ENCODE results near the gene ADGRB2.
"Not testable (repeated sequence)": the region's sequence is repeated elsewhere in the genome, so short reads cannot be mapped to it uniquely, and the experiment has no call there.

ADGRB2 gene

GRCh38 chr1:31715873-31716220 is 48.3 kb downstream of the ADGRB2 start:
- peak; percentile 27 for DNase-seq

- peak; percentile 80 for DNase-seq
Observed at GRCh38 chr1:31715087-31715872, 48.9 kb downstream of the ADGRB2 start.

- peak; percentile 17 for DNase-seq
Observed at GRCh38 chr1:31714442-31715086, 49.6 kb downstream of the ADGRB2 start.

GRCh38 chr1:31712630-31713029 is 51.5 kb downstream of the ADGRB2 start:
- no peak for DNase-seq

GRCh38 chr1:31712068-31712467 is 52.1 kb downstream of the ADGRB2 start:
- no peak for DNase-seq

GRCh38 chr1:31708324-31708723 is 55.8 kb downstream of the ADGRB2 start:
- DNase-seq = peak; percentile 49

- no peak for DNase-seq
Observed at GRCh38 chr1:31707711-31708110, 56.4 kb downstream of the ADGRB2 start.

GRCh38 chr1:31707059-31707600 is 57.0 kb downstream of the ADGRB2 start:
- DNase-seq = not testable (repeated sequence)

- no peak for DNase-seq
Observed at GRCh38 chr1:31706384-31707058, 57.6 kb downstream of the ADGRB2 start.

- no peak for DNase-seq
Observed at GRCh38 chr1:31705080-31705866, 58.9 kb downstream of the ADGRB2 start.

GRCh38 chr1:31704271-31705079 is 59.7 kb downstream of the ADGRB2 start:
- DNase-seq = peak; percentile 23

GRCh38 chr1:31703431-31704270 is 60.5 kb downstream of the ADGRB2 start, which contains the start of gene COL16A1:
COL16A1 (minus strand) TSS chr1:31704017; CDS start chr1:31702193, 1,824 bp downstream.
- DNase-seq = peak; percentile 23

GRCh38 chr1:31702836-31703404 is 61.2 kb downstream of the ADGRB2 start:
- DNase-seq = no peak

- peak; percentile 53 for DNase-seq
Observed at GRCh38 chr1:31701091-31701736, 62.9 kb downstream of the ADGRB2 start.

GRCh38 chr1:31700468-31701090 is 63.6 kb downstream of the ADGRB2 start:
- peak; percentile 17 for DNase-seq

- no peak for DNase-seq
Observed at GRCh38 chr1:31699341-31699891, 64.7 kb downstream of the ADGRB2 start.

- DNase-seq = no peak
Observed at GRCh38 chr1:31697369-31697984, 66.7 kb downstream of the ADGRB2 start.

- no peak for DNase-seq
Observed at GRCh38 chr1:31696242-31696641, 67.9 kb downstream of the ADGRB2 start.

GRCh38 chr1:31695327-31695726 is 68.8 kb downstream of the ADGRB2 start:
- no peak for DNase-seq

Data from NCI-H146 (cell line).